Esophagus (tissue), 2 donors: ENCODE results near the gene CDH20. TPM values are rescaled to one million over a fixed set of nuclear protein-coding genes. Genes with fewer than 3 reads are reported as not detected.
A peak's percentile ranks its signal among the peaks of the same experiment; 100 is the strongest.

ENCODE experiments used
- H3K27ac ChIP-seq, 2 donors: one replicate each; pipeline ENCODE4 v1.5.1; 2013; ENCODE audit warnings: low read depth in 2 of 2, mild to moderate bottlenecking in 2 of 2, inconsistent platforms in 1 of 2, low read length in 1 of 2, moderate library complexity in 1 of 2
- H3K27me3 ChIP-seq, 2 donors: one replicate each; pipeline ENCODE4 v1.6.1; 2013; ENCODE audit warnings: low read length in 2 of 2, control low read depth in 1 of 2, mild to moderate bottlenecking in 1 of 2; ENCODE audit not compliant: insufficient read depth in 2 of 2, control insufficient read depth in 1 of 2
- H3K36me3 ChIP-seq, 2 donors: one replicate each; pipeline ENCODE4 v1.6.1; 2013; ENCODE audit warnings: low read length in 1 of 2; ENCODE audit not compliant: control insufficient read depth in 2 of 2, insufficient read depth in 2 of 2
- H3K4me1 ChIP-seq, 2 donors: one replicate each; pipeline ENCODE4 v1.6.1; 2013; ENCODE audit warnings: low read length in 1 of 2; ENCODE audit not compliant: control insufficient read depth in 2 of 2, insufficient read depth in 2 of 2
- H3K4me3 ChIP-seq, 2 donors: one replicate each; pipeline ENCODE4 v1.5.1; 2013; ENCODE audit warnings: low read length in 2 of 2, mild to moderate bottlenecking in 2 of 2, low read depth in 1 of 2, moderate library complexity in 1 of 2
- H3K9me3 ChIP-seq, 2 donors: one replicate each; pipeline ENCODE4 v1.6.1; 2013; ENCODE audit warnings: mild to moderate bottlenecking in 2 of 2, low read depth in 1 of 2, low read length in 1 of 2, moderate library complexity in 1 of 2; ENCODE audit not compliant: control insufficient read depth in 2 of 2, insufficient read depth in 1 of 2
- WGBS, 2 donors: extraction: QIAGEN DNeasy Blood & Tissue Kit; methylation state at CpG; one replicate each; pipeline ENCODE4 v1.1.7; 2013; 5-methylcytosine and 5-hydroxymethylcytosine counted together
- polyA plus RNA-seq, 2 donors: library from polyadenylated mRNA; stranded (reverse); fragments of 200-250 nt; gene quantifications; one replicate each; pipeline ENCODE4 v1.2.3, GENCODE V29; 2013
- donor health status: healthy with polysubstance abuse.
- donor health status: Bipolar disorder and iron deficiency.

Gene CDH20
- polyA plus RNA-seq, 2 donors: 0.21 TPM; not detected in 1

GRCh38 chr18:61589053-61589723 is 256.0 kb downstream of the CDH20 start:
- H3K4me1 ChIP-seq: peaks cover 2 to 3% of the 10 kb centered on the region in 2 donors
- H3K27me3 ChIP-seq: no peaks in the 10 kb centered on the region
- 66 to 69% methylated on average over 6 of the region's 6 CpGs for WGBS, 2 donors
- H3K36me3 ChIP-seq: no peaks in the 10 kb centered on the region
- H3K27ac ChIP-seq: peak overlapping the region; percentile 18 to 49
- no peaks in the 10 kb centered on the region for H3K9me3 ChIP-seq
- no peak overlapping the region for H3K4me3 ChIP-seq

DNA sequence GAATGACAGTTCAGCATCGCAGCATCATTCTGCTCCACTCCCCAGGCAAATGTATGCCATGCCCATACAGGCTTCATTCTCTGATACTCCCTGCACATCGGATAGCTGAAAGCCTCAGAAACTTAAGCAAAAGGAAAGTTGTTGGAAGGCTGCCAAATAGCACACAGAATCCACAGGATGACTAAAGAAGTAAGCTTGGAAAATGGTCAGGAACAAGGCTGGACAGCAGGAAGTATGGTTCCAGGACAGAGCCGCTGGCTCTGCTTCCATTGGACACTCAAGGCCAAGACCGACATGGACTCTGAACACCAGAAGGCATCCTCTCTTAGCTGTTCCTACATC is 256.5 kb downstream of the CDH20 start:
- Histone ChIP-seq H3K4me1 (peaks cover 2 to 3% of the 10 kb centered on the region in 2 donors), H3K9me3 (no peaks in the 10 kb centered on the region), H3K27ac (no peak overlapping the region), H3K4me3 (no peak overlapping the region), H3K27me3 (no peaks in the 10 kb centered on the region), H3K36me3 (no peaks in the 10 kb centered on the region)
- WGBS, 2 donors: 54 to 65% methylated on average over 4 of the region's 4 CpGs

DNA sequence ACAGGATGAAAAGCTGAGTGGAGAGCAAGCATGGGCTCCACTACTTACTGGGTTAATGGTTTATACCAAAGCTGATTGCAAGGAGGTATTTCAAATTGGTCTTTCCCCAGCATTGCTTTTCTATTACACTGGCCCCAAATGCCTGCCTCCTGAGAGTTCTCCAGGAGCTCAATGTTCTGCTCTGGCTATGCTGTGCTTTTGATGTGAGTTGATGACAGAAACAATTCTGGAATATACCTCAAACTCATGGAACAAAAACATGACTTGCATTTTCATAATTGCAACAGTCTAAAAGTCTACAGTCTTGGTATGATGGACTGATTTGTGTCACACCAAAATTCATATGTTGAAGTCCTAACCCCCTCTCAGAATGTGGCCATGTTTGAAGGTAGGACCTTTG is 258.0 kb downstream of the CDH20 start:
- H3K9me3 ChIP-seq: no peaks in the 10 kb centered on the region
- H3K36me3 ChIP-seq: no peaks in the 10 kb centered on the region
- H3K4me3 ChIP-seq: no peak overlapping the region
- no peak overlapping the region for H3K27ac ChIP-seq
- H3K4me1 ChIP-seq: peaks cover 2 to 3% of the 10 kb centered on the region in 2 donors
- no peaks in the 10 kb centered on the region for H3K27me3 ChIP-seq

DNA sequence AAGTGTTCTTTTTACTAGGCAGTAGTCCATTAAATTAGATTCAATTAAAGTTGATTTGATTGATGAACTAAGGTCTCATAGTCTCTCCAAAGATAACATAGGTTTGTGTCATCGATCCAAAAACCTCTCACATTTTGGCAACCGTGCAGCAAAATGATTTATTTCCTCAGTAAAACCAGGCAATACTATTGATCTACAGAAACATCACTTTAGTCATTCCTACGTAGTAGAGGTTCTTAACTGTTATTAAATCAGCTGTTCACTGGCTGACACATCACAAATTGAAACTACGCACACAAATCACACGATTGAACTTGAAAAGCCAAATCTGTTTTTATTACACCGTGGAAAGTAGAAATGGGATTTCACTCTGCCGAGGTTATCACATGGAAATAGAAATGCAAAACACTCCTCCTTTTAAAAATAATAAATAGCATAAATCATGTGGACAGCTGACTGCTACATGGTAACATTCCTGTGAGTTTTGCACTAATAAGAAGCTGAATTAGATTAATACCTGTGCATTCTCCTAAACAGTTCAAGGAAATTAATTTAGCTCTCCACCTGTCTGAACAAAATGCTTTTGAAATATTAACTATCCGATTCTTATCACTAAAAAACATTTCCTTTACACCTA is 262.5 kb downstream of the CDH20 start:
- Histone ChIP-seq H3K27ac (no peak overlapping the region), H3K9me3 (no peaks in the 10 kb centered on the region), H3K4me3 (no peak overlapping the region), H3K36me3 (no peaks in the 10 kb centered on the region), H3K4me1 (peaks cover 0 to 2% of the 10 kb centered on the region in 2 donors), H3K27me3 (no peaks in the 10 kb centered on the region)
- 29 to 30% methylated on average over 8 of the region's 8 CpGs for WGBS, 2 donors

DNA sequence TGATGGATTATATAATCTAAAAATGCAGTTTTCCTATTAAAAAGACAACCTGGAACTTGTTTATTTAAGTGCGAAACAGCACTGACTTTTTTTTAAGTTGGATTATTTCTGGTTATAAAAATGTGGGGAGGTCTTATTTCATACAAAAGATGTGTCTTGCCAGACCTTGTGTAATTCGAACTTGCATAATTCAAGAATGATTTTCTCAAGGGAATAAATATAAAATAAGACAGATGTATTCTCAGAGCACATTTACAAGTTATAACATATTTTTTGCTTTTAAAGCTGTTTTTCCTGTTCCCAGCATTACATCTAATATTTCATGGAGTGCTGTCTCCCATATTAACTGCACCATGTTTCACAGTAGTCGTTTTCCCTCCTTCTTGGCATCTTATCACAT is 263.1 kb downstream of the CDH20 start:
- H3K36me3 ChIP-seq: no peaks in the 10 kb centered on the region
- no peaks in the 10 kb centered on the region for H3K9me3 ChIP-seq
- H3K4me3 ChIP-seq: no peak overlapping the region
- H3K4me1 ChIP-seq: peaks cover 0 to 2% of the 10 kb centered on the region in 2 donors
- WGBS, 2 donors: 25 to 37% methylated on average over 3 of the region's 3 CpGs
- no peaks in the 10 kb centered on the region for H3K27me3 ChIP-seq
- H3K27ac ChIP-seq: no peak overlapping the region

GRCh38 chr18:61597316-61597715 is 264.1 kb downstream of the CDH20 start:
- H3K4me1 ChIP-seq: peaks cover 2% of the 10 kb centered on the region in 2 donors
- 78 to 84% methylated on average over 1 of the region's 1 CpG for WGBS, 2 donors
- H3K4me3 ChIP-seq: no peak overlapping the region
- no peaks in the 10 kb centered on the region for H3K36me3 ChIP-seq
- H3K27me3 ChIP-seq: no peaks in the 10 kb centered on the region
- no peak overlapping the region for H3K27ac ChIP-seq
- H3K9me3 ChIP-seq: no peaks in the 10 kb centered on the region

DNA sequence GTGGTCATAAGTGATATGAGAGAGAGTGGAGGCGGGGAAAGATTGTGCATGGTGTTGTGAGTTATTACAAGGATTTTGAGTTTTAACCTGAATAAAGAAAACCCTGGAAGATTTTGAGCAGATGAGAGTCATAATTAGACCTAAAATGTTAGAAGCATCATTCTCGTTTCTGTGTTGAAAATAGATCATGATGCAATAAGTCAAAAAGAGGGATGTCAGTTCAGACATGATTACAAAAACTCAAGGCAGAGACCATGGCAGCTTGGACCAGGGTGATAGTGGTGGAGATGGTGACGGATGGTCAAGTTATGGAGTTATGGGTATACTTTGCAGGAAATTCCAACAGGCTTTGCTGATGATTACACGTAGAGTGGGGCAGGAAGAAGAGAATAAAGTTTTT is 267.2 kb downstream of the CDH20 start:
- Histone ChIP-seq H3K36me3 (no peaks in the 10 kb centered on the region), H3K9me3 (no peaks in the 10 kb centered on the region), H3K27me3 (no peaks in the 10 kb centered on the region), H3K4me3 (no peak overlapping the region), H3K27ac (no peak overlapping the region), H3K4me1 (peaks cover 0 to 2% of the 10 kb centered on the region in 2 donors)
- 88 to 91% methylated on average over 4 of the region's 4 CpGs for WGBS, 2 donors

DNA sequence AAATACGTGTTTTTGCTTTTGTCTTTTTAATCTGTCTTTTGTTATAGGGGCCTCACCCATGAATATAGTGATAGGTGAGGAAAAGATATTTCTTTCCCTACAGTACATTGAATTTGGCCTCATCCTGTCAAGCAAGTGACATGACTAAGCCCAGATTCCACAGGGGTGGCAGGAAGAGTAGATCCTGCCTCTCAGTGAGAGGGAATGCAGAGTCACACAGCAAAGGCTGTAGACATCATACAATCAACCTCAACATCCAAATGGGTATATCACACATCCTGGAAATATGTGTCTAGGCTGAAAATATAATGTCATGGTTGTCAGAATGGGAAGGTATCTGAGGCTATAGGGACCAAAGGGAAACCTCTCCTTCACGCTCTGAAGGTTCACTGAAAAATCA is 269.6 kb downstream of the CDH20 start:
- Histone ChIP-seq H3K9me3 (no peaks in the 10 kb centered on the region), H3K27ac (no peak overlapping the region), H3K4me3 (no peak overlapping the region), H3K36me3 (no peaks in the 10 kb centered on the region), H3K27me3 (no peaks in the 10 kb centered on the region), H3K4me1 (peaks cover 2% of the 10 kb centered on the region in 2 donors)
- 81 to 85% methylated on average over 2 of the region's 2 CpGs for WGBS, 2 donors
